IPS-18a (cell line): ENCODE results near the gene ENO2.
A peak's percentile ranks its signal among the peaks of the same experiment; 100 is the strongest.

Experiments
- H3K27ac ChIP-seq: one replicate; pipeline ENCODE4 v1.5.1; 2013; ENCODE audit warnings: low read length
- H3K27me3 ChIP-seq: one replicate; pipeline ENCODE4 v1.6.1; 2013; ENCODE audit warnings: mild to moderate bottlenecking, low read length; ENCODE audit not compliant: control insufficient read depth, insufficient read depth
- H3K36me3 ChIP-seq: one replicate; pipeline ENCODE4 v1.6.1; 2013; ENCODE audit warnings: low read depth, low read length; ENCODE audit not compliant: control insufficient read depth
- H3K4me1 ChIP-seq: one replicate; pipeline ENCODE4 v1.6.1; 2013; ENCODE audit warnings: low read depth, low read length; ENCODE audit not compliant: control insufficient read depth
- H3K4me3 ChIP-seq: one replicate; pipeline ENCODE4 v1.5.1; 2013; ENCODE audit warnings: low read length
- H3K9ac ChIP-seq: one replicate; pipeline ENCODE4 v1.6.1; 2013; ENCODE audit warnings: mild to moderate bottlenecking, low read length, moderate library complexity
- H3K9me3 ChIP-seq: one replicate; pipeline ENCODE4 v1.6.1; 2013; ENCODE audit warnings: low read depth, low read length; ENCODE audit not compliant: control insufficient read depth

ENO2 gene

DNA sequence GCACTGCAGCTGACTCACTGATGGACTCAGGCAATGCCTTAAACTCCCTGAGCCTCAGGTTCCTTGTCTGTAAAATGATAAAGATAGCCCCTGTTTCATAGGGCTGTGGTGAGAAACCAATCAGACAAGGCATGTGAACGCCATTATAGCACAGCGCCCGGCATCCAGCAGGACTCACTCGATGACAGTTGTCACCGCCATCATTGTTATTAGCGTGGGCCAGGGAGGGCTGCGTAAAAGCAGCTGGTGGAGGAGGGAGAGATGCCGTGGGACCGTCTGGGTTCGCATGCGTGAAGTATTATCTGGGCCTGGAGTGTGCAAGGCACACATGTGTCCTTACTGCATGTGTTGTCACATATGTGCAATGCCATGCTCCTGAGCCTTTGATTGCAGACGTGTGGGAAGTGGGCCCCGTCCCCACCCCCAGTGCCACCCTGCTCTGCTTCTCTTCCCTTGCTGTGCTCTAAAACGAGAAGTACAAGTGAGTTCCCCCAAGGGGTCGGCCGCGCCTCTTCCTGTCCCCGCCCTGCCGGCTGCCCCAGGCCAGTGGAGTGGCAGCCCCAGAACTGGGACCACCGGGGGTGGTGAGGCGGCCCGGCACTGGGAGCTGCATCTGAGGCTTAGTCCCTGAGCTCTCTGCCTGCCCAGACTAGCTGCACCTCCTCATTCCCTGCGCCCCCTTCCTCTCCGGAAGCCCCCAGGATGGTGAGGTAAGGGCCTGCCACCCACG, 36.6 kb downstream of the ENO2 start, which contains the start of gene PTPN6:
Gene PTPN6 (plus strand): TSS at position 546 of the 730 bp plus-strand sequence. CDS start 157 bp downstream, at position 703.
- no peaks in the 10 kb centered on the region for H3K36me3 ChIP-seq
- no peak within 1 kb of the TSS for H3K4me3 ChIP-seq
- no peak within 1 kb of the TSS for H3K27ac ChIP-seq
- H3K27me3 ChIP-seq, result no peaks in the 10 kb centered on the region
- peaks cover 2% of the 10 kb centered on the region for H3K4me1 ChIP-seq
- no peaks in the 10 kb centered on the region for H3K9me3 ChIP-seq
- H3K9ac ChIP-seq, result peak within 1 kb of the TSS; percentile 12

DNA sequence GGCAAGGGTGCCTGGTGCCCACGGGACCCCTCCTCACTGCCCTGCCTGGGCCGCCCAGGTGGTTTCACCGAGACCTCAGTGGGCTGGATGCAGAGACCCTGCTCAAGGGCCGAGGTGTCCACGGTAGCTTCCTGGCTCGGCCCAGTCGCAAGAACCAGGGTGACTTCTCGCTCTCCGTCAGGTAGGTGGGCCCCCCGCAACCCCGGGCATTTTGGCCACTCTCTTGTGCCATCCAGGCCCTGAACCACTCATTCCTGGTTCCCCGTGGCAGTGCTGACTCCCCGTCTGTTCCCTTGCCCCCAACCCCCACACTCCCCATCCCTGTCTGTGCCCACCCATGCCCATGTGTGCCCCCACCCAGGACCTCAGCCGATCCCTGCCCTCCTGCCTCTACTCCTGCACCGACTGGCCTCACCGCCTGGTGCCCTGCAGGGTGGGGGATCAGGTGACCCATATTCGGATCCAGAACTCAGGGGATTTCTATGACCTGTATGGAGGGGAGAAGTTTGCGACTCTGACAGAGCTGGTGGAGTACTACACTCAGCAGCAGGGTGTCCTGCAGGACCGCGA, 37.3 kb downstream of the ENO2 start:
- Histone ChIP-seq H3K36me3 (no peaks in the 10 kb centered on the region), H3K9me3 (no peaks in the 10 kb centered on the region), H3K27me3 (no peaks in the 10 kb centered on the region), H3K4me1 (no peaks in the 10 kb centered on the region), H3K4me3 (no peak overlapping the region), H3K9ac (peak overlapping the region; percentile 12), H3K27ac (no peak overlapping the region)

DNA sequence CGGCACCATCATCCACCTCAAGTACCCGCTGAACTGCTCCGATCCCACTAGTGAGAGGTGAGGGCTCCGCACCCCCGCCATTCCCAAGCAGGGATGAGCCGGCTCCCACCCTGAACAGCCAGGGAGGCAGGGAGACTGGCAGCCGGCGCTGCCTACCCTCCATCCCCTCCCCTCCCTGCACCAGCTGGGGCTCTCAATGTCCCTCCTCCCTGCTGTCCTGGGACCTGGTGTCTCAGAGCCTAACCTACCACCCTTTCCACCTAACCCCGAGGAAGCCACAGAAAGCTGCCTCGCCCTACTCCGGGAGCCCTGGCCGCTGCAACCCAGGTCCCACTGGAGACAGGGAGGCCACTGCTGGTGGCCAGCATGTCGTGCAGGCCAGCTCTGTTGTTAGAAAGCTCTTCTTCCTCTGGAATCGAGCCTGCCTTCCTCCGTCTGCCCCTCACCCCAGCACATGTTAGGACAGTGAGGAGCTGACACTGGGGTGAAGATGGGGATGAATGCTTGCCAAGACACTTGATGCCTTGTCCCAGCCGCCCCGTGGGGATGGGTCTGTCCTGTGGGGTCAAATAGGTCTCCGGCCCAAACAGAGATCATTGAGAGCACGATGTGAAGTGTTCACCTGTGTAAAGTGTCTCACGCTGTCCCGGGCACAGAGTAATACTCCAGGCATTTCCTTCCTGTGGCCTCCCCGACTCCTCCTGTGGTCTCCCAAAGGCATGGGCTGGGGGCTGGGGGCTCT, 37.9 kb downstream of the ENO2 start:
- Histone ChIP-seq H3K36me3 (no peaks in the 10 kb centered on the region), H3K4me1 (no peaks in the 10 kb centered on the region), H3K9me3 (no peaks in the 10 kb centered on the region), H3K27me3 (no peaks in the 10 kb centered on the region), H3K9ac (peak overlapping the region; percentile 12), H3K27ac (no peak overlapping the region), H3K4me3 (no peak overlapping the region)

DNA sequence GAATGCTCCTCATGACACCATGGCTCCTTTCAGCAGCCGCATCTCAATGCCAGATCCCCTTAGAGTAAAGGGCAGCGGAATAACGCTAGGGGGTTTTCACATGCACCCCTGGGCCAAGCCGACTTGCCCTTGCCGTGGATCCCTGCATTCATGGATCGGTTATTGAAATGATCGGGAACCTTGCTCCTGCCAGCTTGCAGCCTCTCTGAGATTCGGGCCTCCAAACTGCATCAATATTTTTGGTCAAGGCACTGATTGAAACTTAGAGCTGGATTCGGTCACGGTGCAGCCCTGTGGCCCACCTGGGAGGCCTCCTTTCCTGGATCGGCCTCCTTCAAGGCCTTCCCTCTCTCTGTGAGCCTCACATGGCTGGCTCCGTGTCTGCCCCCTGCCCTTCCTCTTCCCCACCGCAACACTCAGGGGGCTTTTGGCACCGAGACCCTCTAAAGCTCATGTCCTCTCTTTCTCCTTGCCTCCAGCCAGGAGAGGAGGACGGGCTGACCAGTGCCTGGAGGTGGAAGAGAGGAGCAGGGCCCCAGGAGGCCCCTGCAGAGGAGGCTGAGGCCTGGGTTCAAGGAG, 38.6 kb downstream of the ENO2 start:
- Histone ChIP-seq H3K4me1 (no peaks in the 10 kb centered on the region), H3K27me3 (no peaks in the 10 kb centered on the region), H3K9ac (no peak overlapping the region), H3K36me3 (no peaks in the 10 kb centered on the region), H3K27ac (no peak overlapping the region), H3K9me3 (no peaks in the 10 kb centered on the region), H3K4me3 (no peak overlapping the region)

DNA sequence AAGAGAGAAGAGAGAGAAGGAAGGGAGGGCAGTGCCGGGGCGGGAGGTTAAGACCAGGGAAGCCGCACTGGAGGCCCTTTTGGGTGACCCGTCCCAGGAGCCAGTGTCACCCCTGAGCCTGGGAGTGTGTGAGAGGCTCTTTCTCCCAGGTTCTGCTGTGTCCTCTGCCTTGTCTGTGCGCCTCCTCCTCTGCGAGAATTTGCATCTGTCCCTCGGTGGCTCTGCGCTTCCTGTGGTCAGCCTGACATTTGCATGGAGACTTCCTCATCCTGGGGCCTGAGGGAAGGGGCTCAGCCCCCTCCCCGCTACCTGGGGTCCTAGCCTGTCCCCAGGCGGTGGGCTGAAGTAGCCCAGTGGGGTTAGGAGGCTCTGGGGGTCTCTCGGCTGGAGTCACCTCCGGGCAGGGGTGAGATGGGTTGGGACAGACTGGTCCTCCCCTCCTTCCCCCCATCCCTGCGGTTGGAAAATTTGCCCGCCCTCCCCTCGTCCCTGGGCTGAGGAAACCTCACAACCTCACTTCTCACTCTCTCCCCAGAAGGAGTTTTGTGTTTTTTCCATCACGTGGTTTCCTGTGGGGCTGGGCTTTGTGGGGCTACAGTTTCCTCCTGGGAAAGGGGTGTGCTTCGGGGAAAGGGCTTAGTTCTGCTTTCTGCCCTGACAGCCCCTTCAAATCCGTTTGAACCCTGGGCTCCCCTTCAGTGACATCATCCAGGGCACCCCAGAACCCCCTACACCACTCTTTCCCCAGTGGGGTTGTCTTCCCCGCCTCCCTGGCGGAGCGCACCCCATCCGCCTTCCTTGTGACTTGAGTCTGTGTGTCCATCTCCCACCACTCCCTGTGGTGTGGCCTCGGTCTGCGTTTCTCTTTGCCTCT, 39.3 kb downstream of the ENO2 start:
- Histone ChIP-seq H3K4me3 (no peak overlapping the region), H3K27ac (no peak overlapping the region), H3K27me3 (no peaks in the 10 kb centered on the region), H3K9me3 (no peaks in the 10 kb centered on the region), H3K4me1 (no peaks in the 10 kb centered on the region), H3K9ac (no peak overlapping the region), H3K36me3 (no peaks in the 10 kb centered on the region)

DNA sequence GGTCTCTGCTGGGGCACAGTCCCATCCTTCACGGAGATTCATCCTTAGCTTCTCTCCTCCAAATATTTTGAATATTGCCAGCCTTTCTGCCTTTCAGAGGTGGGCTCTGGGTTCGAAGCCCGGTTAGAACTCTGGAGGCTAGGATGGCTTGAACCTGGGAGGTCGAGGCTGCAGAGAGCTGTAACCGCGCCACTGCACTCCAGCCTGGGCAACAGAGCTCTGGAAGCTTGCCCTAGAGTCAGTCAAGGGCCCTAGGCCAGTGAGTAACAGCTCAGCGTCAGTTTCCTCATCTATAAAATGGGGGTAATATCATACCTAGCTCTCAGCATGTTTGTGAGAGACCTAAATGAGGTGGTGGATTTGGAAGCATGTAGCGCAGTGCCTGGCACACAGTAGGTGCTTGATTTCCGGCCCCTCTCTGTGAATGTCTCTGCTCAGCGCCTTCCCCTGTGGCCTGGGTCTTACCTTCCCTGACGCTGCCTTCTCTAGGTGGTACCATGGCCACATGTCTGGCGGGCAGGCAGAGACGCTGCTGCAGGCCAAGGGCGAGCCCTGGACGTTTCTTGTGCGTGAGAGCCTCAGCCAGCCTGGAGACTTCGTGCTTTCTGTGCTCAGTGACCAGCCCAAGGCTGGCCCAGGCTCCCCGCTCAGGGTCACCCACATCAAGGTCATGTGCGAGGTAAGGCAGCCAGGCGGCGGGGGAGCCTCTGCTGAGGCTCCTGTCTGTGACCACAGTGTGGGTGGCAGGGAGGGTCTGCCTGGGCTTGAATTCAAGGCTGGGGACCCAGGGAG, 40.1 kb downstream of the ENO2 start:
- Histone ChIP-seq H3K9ac (no peak overlapping the region), H3K4me3 (no peak overlapping the region), H3K9me3 (no peaks in the 10 kb centered on the region), H3K27ac (no peak overlapping the region), H3K4me1 (no peaks in the 10 kb centered on the region), H3K36me3 (no peaks in the 10 kb centered on the region), H3K27me3 (no peaks in the 10 kb centered on the region)

DNA sequence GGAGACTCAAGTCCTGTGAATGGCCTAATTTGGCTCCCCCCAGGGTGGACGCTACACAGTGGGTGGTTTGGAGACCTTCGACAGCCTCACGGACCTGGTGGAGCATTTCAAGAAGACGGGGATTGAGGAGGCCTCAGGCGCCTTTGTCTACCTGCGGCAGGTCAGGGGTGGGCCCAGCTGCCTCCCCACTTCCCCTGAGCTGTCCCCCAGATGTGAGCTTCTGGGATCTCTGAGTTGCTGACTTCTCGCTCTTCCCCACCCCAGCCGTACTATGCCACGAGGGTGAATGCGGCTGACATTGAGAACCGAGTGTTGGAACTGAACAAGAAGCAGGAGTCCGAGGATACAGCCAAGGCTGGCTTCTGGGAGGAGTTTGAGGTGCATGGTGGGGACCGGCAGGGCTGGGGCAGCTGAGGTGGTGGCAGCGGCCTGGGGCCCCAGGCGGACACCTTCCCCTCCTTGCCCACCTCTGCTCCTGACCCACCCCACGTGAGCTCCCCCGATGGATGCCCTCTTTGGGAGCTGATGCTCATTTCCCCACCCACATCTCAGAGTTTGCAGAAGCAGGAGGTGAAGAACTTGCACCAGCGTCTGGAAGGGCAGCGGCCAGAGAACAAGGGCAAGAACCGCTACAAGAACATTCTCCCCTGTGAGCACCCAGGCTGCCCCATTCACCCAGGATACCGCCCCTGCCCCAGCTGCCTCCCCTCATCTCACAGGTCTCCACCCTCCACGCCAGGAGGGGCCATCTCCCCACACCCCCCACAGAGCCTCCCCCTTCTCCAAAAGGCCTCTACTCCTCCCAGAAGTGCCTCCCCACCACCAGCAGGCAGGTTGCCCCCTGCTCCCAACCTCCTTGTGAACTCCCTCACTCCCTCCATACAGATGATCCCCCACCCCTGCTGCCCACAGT, 41.0 kb downstream of the ENO2 start:
- no peaks in the 10 kb centered on the region for H3K4me1 ChIP-seq
- no peak overlapping the region for H3K4me3 ChIP-seq
- H3K9ac ChIP-seq, result no peak overlapping the region
- no peaks in the 10 kb centered on the region for H3K27me3 ChIP-seq
- no peaks in the 10 kb centered on the region for H3K36me3 ChIP-seq
- H3K9me3 ChIP-seq, result no peaks in the 10 kb centered on the region
- no peak overlapping the region for H3K27ac ChIP-seq

DNA sequence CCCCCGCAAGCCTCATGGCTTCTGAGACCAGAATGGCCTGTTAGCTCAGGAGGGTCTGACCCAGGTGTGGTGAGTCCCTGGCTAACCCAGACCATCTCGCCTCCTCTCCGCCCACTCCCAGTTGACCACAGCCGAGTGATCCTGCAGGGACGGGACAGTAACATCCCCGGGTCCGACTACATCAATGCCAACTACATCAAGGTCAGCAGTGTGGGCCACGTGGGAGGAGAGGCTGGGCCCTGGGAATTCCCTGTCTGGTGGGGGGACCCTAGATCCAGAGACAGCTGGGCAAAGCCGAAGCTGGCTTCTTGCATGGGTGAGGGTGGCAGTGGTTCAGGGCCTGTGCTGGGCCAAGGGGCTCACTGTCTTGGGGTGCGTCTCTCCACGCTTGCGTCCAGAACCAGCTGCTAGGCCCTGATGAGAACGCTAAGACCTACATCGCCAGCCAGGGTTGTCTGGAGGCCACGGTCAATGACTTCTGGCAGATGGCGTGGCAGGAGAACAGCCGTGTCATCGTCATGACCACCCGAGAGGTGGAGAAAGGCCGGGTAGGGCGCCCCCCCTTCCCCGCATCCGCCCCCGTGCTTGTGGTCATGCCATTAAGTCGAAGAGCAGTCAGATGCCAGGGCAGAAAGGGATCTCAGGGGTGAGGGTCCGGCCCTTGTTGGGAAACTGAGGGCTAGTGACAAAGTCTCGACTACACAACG, 41.8 kb downstream of the ENO2 start:
- H3K9ac ChIP-seq, result no peak overlapping the region
- no peaks in the 10 kb centered on the region for H3K27me3 ChIP-seq
- no peak overlapping the region for H3K27ac ChIP-seq
- peaks cover 5% of the 10 kb centered on the region for H3K4me1 ChIP-seq
- H3K36me3 ChIP-seq, result no peaks in the 10 kb centered on the region
- H3K9me3 ChIP-seq, result no peaks in the 10 kb centered on the region
- H3K4me3 ChIP-seq, result no peak overlapping the region

DNA sequence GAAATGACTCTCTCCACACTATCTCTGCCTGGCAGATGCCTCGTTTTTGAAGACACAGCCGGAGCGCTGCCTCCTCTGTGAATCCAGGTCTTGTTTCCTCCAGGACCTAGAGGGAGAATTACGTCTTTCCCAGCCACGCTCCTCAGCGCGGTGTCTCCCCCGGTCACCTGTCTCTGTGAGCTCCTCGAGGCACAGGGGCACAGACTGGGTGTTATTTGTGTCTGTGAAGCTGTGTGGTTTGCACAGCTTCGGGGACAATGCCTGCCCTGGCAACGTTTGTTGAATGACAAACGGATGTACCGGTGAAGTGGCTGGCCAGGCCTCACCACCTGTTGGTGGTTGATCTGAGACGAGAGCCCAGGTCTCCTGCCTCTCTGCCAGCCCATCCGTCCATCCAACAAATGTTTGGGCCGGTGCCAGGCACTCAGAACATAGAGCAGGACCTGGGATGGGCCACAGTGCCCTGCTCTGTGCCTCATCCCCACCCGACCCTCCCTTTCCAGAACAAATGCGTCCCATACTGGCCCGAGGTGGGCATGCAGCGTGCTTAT, 42.8 kb downstream of the ENO2 start:
- H3K4me1 ChIP-seq, result peaks cover 14% of the 10 kb centered on the region
- H3K27ac ChIP-seq, result no peak overlapping the region
- H3K27me3 ChIP-seq, result no peaks in the 10 kb centered on the region
- H3K4me3 ChIP-seq, result no peak overlapping the region
- no peaks in the 10 kb centered on the region for H3K36me3 ChIP-seq
- no peak overlapping the region for H3K9ac ChIP-seq
- H3K9me3 ChIP-seq, result no peaks in the 10 kb centered on the region
